ENCODE measurements around the gene DOCK4.

Gene DOCK4

GRCh38 chr7:111682588-111683340 is 523.4 kb downstream of the DOCK4 start:
- no peak for DNase-seq

GRCh38 chr7:111681242-111681641 is 525.0 kb downstream of the DOCK4 start:
- DNase-seq: no peak

GRCh38 chr7:111678986-111679385 is 527.2 kb downstream of the DOCK4 start:
- DNase-seq: no peak

GRCh38 chr7:111678281-111678680 is 527.9 kb downstream of the DOCK4 start:
- no peak for DNase-seq

GRCh38 chr7:111677848-111678247 is 528.4 kb downstream of the DOCK4 start:
- DNase-seq: no peak

GRCh38 chr7:111676811-111677210 is 529.4 kb downstream of the DOCK4 start:
- DNase-seq: no peak

Measured in stimulated activated CD4-positive, alpha-beta T cell treated with anti-CD3 and anti-CD28 coated beads, Interleukin-12 subunit alpha, Interleukin-12 subunit beta, amount 100 ng/mL, for 4 hours (primary cell).